Body of pancreas (tissue), 4 donors: Measurements from ENCODE around the gene AUH. TPM values are rescaled to one million over a fixed set of nuclear protein-coding genes. Genes with fewer than 3 reads are reported as not detected.

Experiments
- ATAC-seq: fragments of 150-250 bp; one replicate; pipeline ENCODE4 v1.9.1; 2016
- DNase-seq, 4 donors: peaks; one replicate each; pipeline ENCODE4 v3.0.0-alpha.2; 2019
- H3K27ac ChIP-seq, 4 donors: fragments of 200-600 bp; sonication (generic); 1 replicate in 3 of 4; 2 replicates in 1 of 4; pipeline versions ENCODE4 v1.5.1 to v1.6.1; 2016 to 2019; ENCODE audit warnings: mild to moderate bottlenecking in 1 of 4, mixed read lengths in 1 of 4, moderate library complexity in 1 of 4
- H3K27me3 ChIP-seq, 2 donors: fragments of 200-600 bp; sonication (generic); one replicate each; pipeline ENCODE4 v1.6.0; 2016; ENCODE audit warnings: mild to moderate bottlenecking in 1 of 2
- H3K36me3 ChIP-seq, 2 donors: fragments of 200-600 bp; sonication (generic); replicated peaks in 1 of 2; 2 replicates each; pipeline ENCODE4 v1.5.1; 2016; ENCODE audit warnings: low read depth in 2 of 2; ENCODE audit not compliant: insufficient read depth in 1 of 2
- H3K4me1 ChIP-seq: fragments of 200-600 bp; sonication (generic); one replicate; pipeline ENCODE4 v1.6.0; 2016
- H3K4me3 ChIP-seq, 2 donors: fragments of 200-600 bp; sonication (generic); 1 replicate in 1 of 2; 2 replicates in 1 of 2; pipeline ENCODE4 v1.5.1; 2016 to 2019
- H3K9me3 ChIP-seq, 3 donors: fragments of 200-600 bp; sonication (generic); 1 replicate in 2 of 3; 2 replicates in 1 of 3; pipeline ENCODE4 v1.5.1; 2016
- CTCF ChIP-seq, 7 experiments: fragments of 450-650 bp in 4 of 7; fragments of 200-600 bp in 3 of 7; sonication (generic) in 3 of 7; IDR thresholded peaks; one replicate each; pipeline ENCODE4 v1.5.1; 2016 to 2019; ENCODE audit warnings: antibody characterized with exemption in 7 of 7
- POLR2A ChIP-seq, 3 donors: fragments of 450-650 bp; IDR thresholded peaks; one replicate each; pipeline ENCODE4 v1.6.1; 2016; ENCODE audit warnings: antibody characterized with exemption in 3 of 3, mild to moderate bottlenecking in 2 of 3
- WGBS, 2 donors: methylation state at CpG; one replicate each; pipeline ENCODE4 v1.1.5; 2017; 5-methylcytosine and 5-hydroxymethylcytosine counted together
- intact Hi-C: fragments of 100-400 bp; cut with DNase I; formaldehyde crosslinking; loops from one replicate; pipeline ENCODE4 v1.15.1; 2023
- total RNA-seq, 2 donors: library from RNA; depleted of rRNA; stranded (reverse); fragments of >200 nt; gene quantifications; one replicate each; pipeline ENCODE4 v1.1.0, GENCODE V29; 2016

Gene AUH
- total RNA-seq, 2 donors from 2014 or later = 47.7 to 75.8 TPM

GRCh38 chr9:91346644-91347043, 15.1 kb downstream of the AUH start:
- 100% methylated on average over 1 of the region's 1 CpG for WGBS, 2 donors
- TF ChIP-seq POLR2A (IDR thresholded peaks at IDR 0.05) = no peak
- no peak for TF ChIP-seq CTCF (IDR thresholded peaks at IDR 0.05)

DNA sequence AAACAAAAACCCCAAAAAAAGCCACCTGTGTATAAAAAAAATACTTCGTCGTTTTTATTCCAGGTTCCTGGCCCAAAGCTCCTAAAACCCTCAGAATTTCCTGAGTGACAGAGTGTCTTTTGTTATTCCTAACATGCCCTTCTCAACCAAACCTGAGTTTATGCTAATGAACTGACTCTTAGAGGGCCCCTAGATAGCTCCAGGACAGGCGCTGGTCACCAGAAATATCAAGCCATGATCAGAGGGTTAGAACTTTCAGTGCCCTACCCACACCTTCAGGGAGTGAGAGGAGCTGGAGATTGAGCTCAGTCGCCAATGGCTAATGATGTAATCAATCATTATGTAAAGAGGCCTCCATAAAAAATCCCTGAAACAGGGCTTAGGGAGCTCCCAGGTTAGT, 15.7 kb downstream of the AUH start:
- DNase-seq = no peak
- H3K9me3 ChIP-seq = no peaks in the 10 kb centered on the region
- peaks cover 20% of the 10 kb centered on the region for H3K4me1 ChIP-seq
- intact Hi-C loops = no loop called here
- no peak for ATAC-seq
- H3K27me3 ChIP-seq = no peaks in the 10 kb centered on the region
- TF ChIP-seq POLR2A (IDR thresholded peaks at IDR 0.05) = no peak
- no peak for TF ChIP-seq CTCF (IDR thresholded peaks at IDR 0.05)
- no peak overlapping the region for H3K4me3 ChIP-seq
- no peak overlapping the region for H3K27ac ChIP-seq
- H3K36me3 ChIP-seq = no peaks in the 10 kb centered on the region
- 79 to 84% methylated on average over 4 of the region's 4 CpGs for WGBS, 2 donors

More at GRCh38 chr9:91346644-91347043, 15.1 kb downstream of the AUH start:
- no peaks in the 10 kb centered on the region for H3K27me3 ChIP-seq
- intact Hi-C loops = no loop called here
- ATAC-seq (no peak), DNase-seq (no peak)
- no peak overlapping the region for H3K27ac ChIP-seq
- H3K36me3 ChIP-seq = no peaks in the 10 kb centered on the region
- H3K9me3 ChIP-seq = no peaks in the 10 kb centered on the region
- peaks cover 13% of the 10 kb centered on the region for H3K4me1 ChIP-seq
- no peak overlapping the region for H3K4me3 ChIP-seq

DNA sequence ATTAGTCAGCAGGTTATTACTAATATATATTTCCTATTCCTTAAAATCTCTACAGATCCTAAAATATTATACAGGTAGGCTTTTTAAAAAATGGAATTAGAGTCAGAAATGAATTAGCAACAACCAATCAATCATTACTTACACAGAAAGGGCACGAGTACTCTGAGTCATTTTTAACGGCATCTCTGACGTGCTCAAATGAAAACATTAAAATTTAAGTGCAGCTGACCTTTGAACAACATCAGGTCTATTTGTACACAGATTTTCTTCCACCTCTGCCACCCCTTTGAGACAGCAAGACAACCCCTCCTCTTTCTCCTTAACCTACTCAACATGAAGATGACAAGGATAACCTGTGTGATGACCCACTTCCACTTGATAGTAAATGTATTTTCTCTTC, 19.1 kb downstream of the AUH start:
- TF ChIP-seq CTCF (IDR thresholded peaks at IDR 0.05) = no peak
- TF ChIP-seq POLR2A (IDR thresholded peaks at IDR 0.05) = no peak
- intact Hi-C loops = no loop called here
- Histone ChIP-seq H3K4me3 (no peak overlapping the region), H3K36me3 (no peaks in the 10 kb centered on the region), H3K4me1 (peaks cover 20% of the 10 kb centered on the region), H3K27ac (peak overlapping the region in 1 of 4 donors; percentile 76), H3K27me3 (no peaks in the 10 kb centered on the region), H3K9me3 (no peaks in the 10 kb centered on the region)
- DNase-seq (no peak), ATAC-seq (no peak)
- WGBS, 2 donors = 55 to 83% methylated on average over 3 of the region's 3 CpGs

DNA sequence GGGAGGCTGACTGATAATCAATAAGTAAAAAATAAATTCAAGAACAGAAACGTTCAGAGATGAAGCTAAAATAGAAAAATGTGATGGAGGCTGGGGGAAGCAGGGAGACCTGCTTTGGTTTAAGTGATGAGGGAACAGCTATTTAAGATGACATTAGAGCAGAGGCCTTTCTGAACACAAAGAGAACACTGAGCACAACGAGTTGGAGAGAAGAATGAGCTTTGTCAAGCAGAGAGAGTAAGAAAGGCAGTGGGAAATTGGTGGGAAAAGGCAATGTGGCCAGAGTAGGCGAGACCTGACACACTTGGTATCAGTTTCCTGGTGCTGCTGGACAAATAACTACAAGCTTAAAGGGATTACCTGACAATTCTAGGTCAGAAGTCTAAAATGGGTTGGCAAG, 20.0 kb downstream of the AUH start:
- ATAC-seq (peak; percentile 28), DNase-seq (no peak)
- Histone ChIP-seq H3K9me3 (no peaks in the 10 kb centered on the region), H3K27me3 (no peaks in the 10 kb centered on the region), H3K36me3 (no peaks in the 10 kb centered on the region), H3K27ac (peak overlapping the region in 3 of 4 donors; percentile 38 to 76 (median 63)), H3K4me1 (peaks cover 20% of the 10 kb centered on the region), H3K4me3 (no peak overlapping the region)
- intact Hi-C loops = no loop called here
- WGBS, 2 donors = 15 to 25% methylated on average over 3 of the region's 3 CpGs
- no peak for TF ChIP-seq CTCF (IDR thresholded peaks at IDR 0.05)
- no peak for TF ChIP-seq POLR2A (IDR thresholded peaks at IDR 0.05)

GRCh38 chr9:91341258-91341746, 20.4 kb downstream of the AUH start:
- Histone ChIP-seq H3K4me3 (no peak overlapping the region), H3K27ac (peak overlapping the region in 3 of 4 donors; percentile 38 to 76 (median 63)), H3K27me3 (no peaks in the 10 kb centered on the region), H3K9me3 (no peaks in the 10 kb centered on the region), H3K36me3 (no peaks in the 10 kb centered on the region), H3K4me1 (peaks cover 20% of the 10 kb centered on the region)
- DNase-seq = peak; percentile 21 to 53 (median 35)
- peak; percentile 87 for ATAC-seq
- 7 to 10% methylated on average over 3 of the region's 3 CpGs for WGBS, 2 donors
- intact Hi-C loops = no loop called here
- no peak for TF ChIP-seq CTCF (IDR thresholded peaks at IDR 0.05)
- TF ChIP-seq POLR2A (IDR thresholded peaks at IDR 0.05) = no peak
